GM06990 (cell line): ENCODE measurements around the gene CALCOCO1.

Source experiments
- DNase-seq: peaks from one replicate; pipeline ENCODE4 v3.0.0-alpha.2; 2011; ENCODE audit not compliant: insufficient read length; ENCODE audit errors: extremely low read depth
- H3K27me3 ChIP-seq: replicated peaks from 2 replicates; pipeline ENCODE4 v1.6.0; 2011; ENCODE audit warnings: low read length; ENCODE audit not compliant: control insufficient read depth, insufficient read depth
- H3K36me3 ChIP-seq: 2 replicates; pipeline ENCODE4 v1.5.1; 2011; ENCODE audit warnings: low read length; ENCODE audit not compliant: control insufficient read depth, insufficient read depth
- H3K4me3 ChIP-seq: replicated peaks from 2 replicates; pipeline ENCODE4 v1.5.1; 2011; ENCODE audit warnings: low read depth, mild to moderate bottlenecking, control low read depth, low read length
- CTCF ChIP-seq: IDR thresholded peaks from 2 replicates; pipeline ENCODE4 v1.5.1; 2011; ENCODE audit warnings: low read length, control low read depth, mild to moderate bottlenecking, inconsistent platforms; ENCODE audit not compliant: insufficient read depth, poor library complexity, severe bottlenecking

The CALCOCO1 gene

GRCh38 chr12:53735556-53735955 lies 8.3 kb upstream of the CALCOCO1 start:
- Histone ChIP-seq H3K27me3 (peaks cover 9% of the 10 kb centered on the region), H3K4me3 (no peak overlapping the region), H3K36me3 (no peaks in the 10 kb centered on the region)
- TF ChIP-seq CTCF: no peak
- DNase-seq: no peak

GRCh38 chr12:53734425-53734824 lies 7.2 kb upstream of the CALCOCO1 start:
- Histone ChIP-seq H3K36me3 (no peaks in the 10 kb centered on the region), H3K4me3 (no peak overlapping the region), H3K27me3 (peaks cover 7% of the 10 kb centered on the region)
- no peak for TF ChIP-seq CTCF
- no peak for DNase-seq

- no peak for TF ChIP-seq CTCF
- Histone ChIP-seq H3K27me3 (peaks cover 3% of the 10 kb centered on the region), H3K36me3 (no peaks in the 10 kb centered on the region), H3K4me3 (no peak overlapping the region)
- no peak for DNase-seq
Observed at GRCh38 chr12:53733807-53734200, 6.6 kb upstream of the CALCOCO1 start.

DNA sequence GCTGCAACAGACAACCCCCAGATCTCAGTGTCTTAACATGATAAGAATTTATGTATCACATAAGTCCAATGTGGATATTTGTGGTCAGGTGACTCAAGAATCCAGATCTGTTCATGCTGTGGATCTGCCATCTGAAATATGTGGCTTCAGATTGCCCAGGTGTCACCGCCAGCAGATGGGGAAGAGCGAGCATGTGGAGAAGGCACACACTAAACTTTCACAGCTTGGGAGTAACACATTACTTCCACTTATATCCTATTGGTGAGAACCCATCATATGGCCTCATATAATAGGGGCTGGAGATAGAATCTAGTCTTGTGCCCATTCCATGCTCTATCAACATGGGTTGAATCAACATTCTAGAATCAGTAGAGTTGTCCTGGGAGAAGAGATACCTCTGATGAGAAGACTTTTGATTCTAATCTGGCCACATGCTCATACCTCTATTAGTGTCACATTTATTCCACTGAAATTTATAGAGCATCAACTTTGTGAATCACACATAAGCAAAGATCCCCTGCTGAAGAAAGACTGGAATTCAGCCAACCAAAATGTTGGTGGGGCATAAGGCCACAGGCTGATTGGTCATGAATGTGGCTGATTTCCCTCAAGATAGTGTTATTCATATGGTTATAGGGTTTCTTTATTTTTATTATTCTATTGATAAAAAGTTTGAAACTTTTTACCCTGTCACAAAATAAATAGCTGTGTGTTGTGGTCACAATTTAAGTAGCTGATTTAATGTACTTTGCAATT lies 6.0 kb upstream of the CALCOCO1 start:
- Histone ChIP-seq H3K27me3 (peaks cover 3% of the 10 kb centered on the region), H3K4me3 (no peak overlapping the region), H3K36me3 (no peaks in the 10 kb centered on the region)
- no peak for TF ChIP-seq CTCF
- DNase-seq: no peak

GRCh38 chr12:53729644-53730043 lies 2.4 kb upstream of the CALCOCO1 start:
- no peak for TF ChIP-seq CTCF
- Histone ChIP-seq H3K4me3 (no peak overlapping the region), H3K27me3 (no peaks in the 10 kb centered on the region), H3K36me3 (peaks cover 1% of the 10 kb centered on the region; the same call in 1 of the 2 replicates)
- DNase-seq: no peak
